T-helper 1 cell treated with Interleukin-12 subunit alpha and Interleukin-12 subunit beta and Interleukin-4 antibody, amounts not matched to agents 30 μg/mL and 1 μg/mL, for 36 hours (primary cell): Measurements from ENCODE around the gene RANBP1.

Experiments
- H3K27ac Mint-ChIP-seq: one replicate; pipeline ENCODE4 v1.8.0; 2021; ENCODE audit warnings: mild to moderate bottlenecking, mixed read lengths
- H3K27me3 Mint-ChIP-seq: one replicate; pipeline ENCODE4 v1.8.0; 2021; ENCODE audit warnings: low read depth, mixed read lengths
- H3K36me3 Mint-ChIP-seq: one replicate; pipeline ENCODE4 v1.8.0; 2021; ENCODE audit warnings: low read depth, mixed read lengths
- H3K4me1 Mint-ChIP-seq: one replicate; pipeline ENCODE4 v1.8.0; 2021; ENCODE audit warnings: low read depth, mixed read lengths
- H3K4me3 Mint-ChIP-seq: one replicate; pipeline ENCODE4 v1.8.0; 2021; ENCODE audit warnings: mild to moderate bottlenecking, moderate library complexity, mixed read lengths
- H3K9me3 Mint-ChIP-seq: one replicate; pipeline ENCODE4 v1.8.0; 2021; ENCODE audit warnings: mixed read lengths

Gene RANBP1

DNA sequence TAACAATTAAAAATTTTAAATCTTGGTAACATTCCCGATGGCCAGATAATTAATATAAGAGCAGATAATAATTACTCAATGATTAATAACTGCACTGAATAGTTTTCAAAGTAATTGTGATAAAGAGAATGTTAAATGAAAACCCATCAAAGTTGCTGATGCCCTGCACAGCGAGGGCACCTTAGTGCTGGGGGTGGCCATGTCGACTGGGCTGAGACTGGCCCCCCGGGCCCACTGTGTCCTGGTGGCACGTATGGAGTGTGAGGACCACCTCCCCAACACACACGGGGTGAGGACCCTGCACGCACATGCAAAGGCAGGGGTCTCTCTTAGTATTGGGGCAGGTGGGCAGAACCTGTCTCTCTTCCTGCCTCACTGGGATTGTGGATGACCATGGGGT is 50.0 kb downstream of the RANBP1 start:
- Mint-ChIP-seq H3K36me3 (peaks cover 2% of the 10 kb centered on the region), H3K9me3 (peaks cover 4% of the 10 kb centered on the region), H3K4me3 (no peak overlapping the region), H3K27me3 (no peaks in the 10 kb centered on the region), H3K27ac (no peak overlapping the region), H3K4me1 (no peaks in the 10 kb centered on the region)

GRCh38 chr22:20166703-20167102 is 50.8 kb downstream of the RANBP1 start:
- Mint-ChIP-seq H3K4me3 (no peak overlapping the region), H3K4me1 (no peaks in the 10 kb centered on the region), H3K9me3 (peaks cover 4% of the 10 kb centered on the region), H3K36me3 (peaks cover 2% of the 10 kb centered on the region), H3K27ac (no peak overlapping the region), H3K27me3 (no peaks in the 10 kb centered on the region)

- Mint-ChIP-seq H3K27me3 (no peaks in the 10 kb centered on the region), H3K9me3 (peaks cover 4% of the 10 kb centered on the region), H3K4me1 (no peaks in the 10 kb centered on the region), H3K4me3 (no peak overlapping the region), H3K36me3 (peaks cover 2% of the 10 kb centered on the region), H3K27ac (no peak overlapping the region)
Measured at GRCh38 chr22:20167643-20168322, 51.9 kb downstream of the RANBP1 start.

DNA sequence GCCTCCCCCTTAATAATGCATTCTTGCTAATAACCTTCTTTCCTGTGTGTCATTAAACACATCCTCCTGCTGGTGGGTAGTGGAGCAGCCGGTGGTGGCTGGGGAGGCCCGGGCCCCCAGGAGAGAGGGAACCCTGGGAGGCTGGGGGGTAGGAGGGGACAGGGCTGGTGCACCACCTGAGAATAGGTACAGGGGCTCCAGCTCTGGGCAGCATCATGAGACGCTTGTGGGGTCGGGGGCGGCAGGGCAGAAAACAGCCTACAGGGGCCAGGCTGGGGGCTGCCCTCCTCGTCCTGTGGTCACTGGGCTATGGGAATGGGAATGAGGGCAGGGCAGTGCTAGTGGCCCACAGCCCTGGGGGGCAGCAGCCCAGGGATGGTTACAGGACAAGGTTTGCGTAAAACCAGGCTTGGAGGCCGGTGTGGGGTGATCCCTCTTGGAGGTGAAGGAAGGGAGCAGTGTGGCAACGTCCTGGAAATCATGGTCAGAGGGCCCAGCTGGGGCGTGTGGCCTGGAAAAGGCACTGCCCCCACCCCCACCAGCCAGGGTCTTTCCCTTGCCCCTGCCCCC is 53.4 kb downstream of the RANBP1 start:
- no peak overlapping the region for H3K4me3 Mint-ChIP-seq
- no peaks in the 10 kb centered on the region for H3K4me1 Mint-ChIP-seq
- no peak overlapping the region for H3K27ac Mint-ChIP-seq
- H3K9me3 Mint-ChIP-seq: peaks cover 1% of the 10 kb centered on the region
- peaks cover under 1% of the 10 kb centered on the region for H3K36me3 Mint-ChIP-seq
- no peaks in the 10 kb centered on the region for H3K27me3 Mint-ChIP-seq

- Mint-ChIP-seq H3K27ac (no peak overlapping the region), H3K4me1 (no peaks in the 10 kb centered on the region), H3K4me3 (no peak overlapping the region), H3K9me3 (no peaks in the 10 kb centered on the region), H3K27me3 (no peaks in the 10 kb centered on the region), H3K36me3 (no peaks in the 10 kb centered on the region)
Measured at GRCh38 chr22:20170170-20170569, 54.3 kb downstream of the RANBP1 start.

- H3K27ac Mint-ChIP-seq: no peak overlapping the region
- H3K4me3 Mint-ChIP-seq: no peak overlapping the region
- no peaks in the 10 kb centered on the region for H3K36me3 Mint-ChIP-seq
- H3K27me3 Mint-ChIP-seq: no peaks in the 10 kb centered on the region
- H3K9me3 Mint-ChIP-seq: no peaks in the 10 kb centered on the region
- no peaks in the 10 kb centered on the region for H3K4me1 Mint-ChIP-seq
Measured at GRCh38 chr22:20171288-20172140, 55.6 kb downstream of the RANBP1 start.

DNA sequence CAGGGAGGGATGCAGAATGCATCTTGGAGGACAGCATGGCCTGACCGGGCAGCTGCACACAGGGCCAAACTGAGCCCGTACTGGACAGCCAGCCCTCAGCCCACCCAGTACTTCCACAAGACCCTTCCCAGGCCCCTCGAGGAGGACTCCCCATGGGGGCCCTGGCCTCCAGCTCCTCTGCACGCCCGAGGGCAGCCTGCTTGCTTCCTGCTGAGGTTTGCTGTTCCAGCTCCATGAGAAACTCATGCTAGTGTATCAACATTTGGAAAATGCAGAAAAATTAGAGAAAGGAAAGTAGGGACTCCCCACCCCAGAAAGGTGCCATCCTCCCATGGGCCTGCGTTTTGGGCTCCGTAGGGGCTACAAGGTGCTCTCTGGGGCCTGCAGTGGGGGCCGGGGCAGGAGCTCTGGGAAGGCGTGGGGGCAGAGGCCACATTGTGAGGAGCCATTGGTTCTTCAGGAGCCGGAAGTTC is 56.3 kb downstream of the RANBP1 start:
- H3K9me3 Mint-ChIP-seq: no peaks in the 10 kb centered on the region
- H3K27ac Mint-ChIP-seq: no peak overlapping the region
- no peak overlapping the region for H3K4me3 Mint-ChIP-seq
- H3K36me3 Mint-ChIP-seq: no peaks in the 10 kb centered on the region
- no peaks in the 10 kb centered on the region for H3K27me3 Mint-ChIP-seq
- no peaks in the 10 kb centered on the region for H3K4me1 Mint-ChIP-seq

DNA sequence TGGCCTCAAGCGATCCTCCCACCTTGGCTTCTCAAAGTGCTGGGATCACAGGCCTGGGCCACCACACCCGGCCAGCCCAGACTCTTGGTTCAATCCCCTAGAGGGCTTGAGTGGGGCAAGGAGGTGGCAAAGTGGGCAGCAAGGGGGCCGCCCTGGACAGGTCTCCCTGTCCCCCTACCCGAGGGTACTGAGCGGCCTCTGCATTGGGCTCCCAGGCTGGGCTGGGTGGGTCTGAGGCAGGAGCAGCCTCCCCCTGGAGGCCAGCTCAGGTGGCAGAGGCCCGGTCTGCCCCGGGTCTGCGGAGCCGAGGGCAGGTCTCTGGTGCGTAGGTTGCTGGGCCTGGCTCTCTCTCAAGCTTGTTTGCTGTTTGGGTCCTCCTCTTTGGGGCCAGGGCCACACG is 57.3 kb downstream of the RANBP1 start:
- no peaks in the 10 kb centered on the region for H3K36me3 Mint-ChIP-seq
- no peaks in the 10 kb centered on the region for H3K9me3 Mint-ChIP-seq
- H3K27me3 Mint-ChIP-seq: no peaks in the 10 kb centered on the region
- no peak overlapping the region for H3K4me3 Mint-ChIP-seq
- H3K27ac Mint-ChIP-seq: no peak overlapping the region
- H3K4me1 Mint-ChIP-seq: no peaks in the 10 kb centered on the region

DNA sequence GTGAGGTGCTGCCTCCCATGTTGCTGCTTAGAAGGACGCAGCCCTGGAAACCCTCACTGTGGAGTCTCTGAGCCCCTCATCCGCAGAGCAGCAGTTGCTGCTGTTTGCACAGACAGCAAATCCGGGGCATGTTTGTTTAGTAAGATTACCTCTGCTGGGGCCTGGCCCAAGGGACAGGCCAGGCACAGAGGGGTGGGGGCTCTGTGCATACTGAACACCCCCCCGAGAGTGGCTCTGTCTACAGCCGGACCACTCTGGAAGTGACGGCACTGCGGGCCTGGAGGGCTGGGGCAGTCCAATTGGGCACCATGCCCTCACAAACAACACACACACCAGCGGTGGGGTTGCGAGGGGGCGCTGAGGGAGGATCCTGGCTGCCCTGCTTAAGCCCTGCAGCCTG is 57.9 kb downstream of the RANBP1 start:
- Mint-ChIP-seq H3K27ac (no peak overlapping the region), H3K9me3 (no peaks in the 10 kb centered on the region), H3K4me1 (no peaks in the 10 kb centered on the region), H3K36me3 (no peaks in the 10 kb centered on the region), H3K4me3 (no peak overlapping the region), H3K27me3 (no peaks in the 10 kb centered on the region)

- H3K27me3 Mint-ChIP-seq: no peaks in the 10 kb centered on the region
- H3K4me1 Mint-ChIP-seq: no peaks in the 10 kb centered on the region
- no peaks in the 10 kb centered on the region for H3K36me3 Mint-ChIP-seq
- no peak overlapping the region for H3K27ac Mint-ChIP-seq
- no peaks in the 10 kb centered on the region for H3K9me3 Mint-ChIP-seq
- H3K4me3 Mint-ChIP-seq: no peak overlapping the region
Measured at GRCh38 chr22:20174785-20175596, 59.1 kb downstream of the RANBP1 start.

GRCh38 chr22:20175597-20175900 is 59.6 kb downstream of the RANBP1 start:
- no peak overlapping the region for H3K4me3 Mint-ChIP-seq
- no peak overlapping the region for H3K27ac Mint-ChIP-seq
- no peaks in the 10 kb centered on the region for H3K27me3 Mint-ChIP-seq
- no peaks in the 10 kb centered on the region for H3K9me3 Mint-ChIP-seq
- H3K36me3 Mint-ChIP-seq: no peaks in the 10 kb centered on the region
- no peaks in the 10 kb centered on the region for H3K4me1 Mint-ChIP-seq

DNA sequence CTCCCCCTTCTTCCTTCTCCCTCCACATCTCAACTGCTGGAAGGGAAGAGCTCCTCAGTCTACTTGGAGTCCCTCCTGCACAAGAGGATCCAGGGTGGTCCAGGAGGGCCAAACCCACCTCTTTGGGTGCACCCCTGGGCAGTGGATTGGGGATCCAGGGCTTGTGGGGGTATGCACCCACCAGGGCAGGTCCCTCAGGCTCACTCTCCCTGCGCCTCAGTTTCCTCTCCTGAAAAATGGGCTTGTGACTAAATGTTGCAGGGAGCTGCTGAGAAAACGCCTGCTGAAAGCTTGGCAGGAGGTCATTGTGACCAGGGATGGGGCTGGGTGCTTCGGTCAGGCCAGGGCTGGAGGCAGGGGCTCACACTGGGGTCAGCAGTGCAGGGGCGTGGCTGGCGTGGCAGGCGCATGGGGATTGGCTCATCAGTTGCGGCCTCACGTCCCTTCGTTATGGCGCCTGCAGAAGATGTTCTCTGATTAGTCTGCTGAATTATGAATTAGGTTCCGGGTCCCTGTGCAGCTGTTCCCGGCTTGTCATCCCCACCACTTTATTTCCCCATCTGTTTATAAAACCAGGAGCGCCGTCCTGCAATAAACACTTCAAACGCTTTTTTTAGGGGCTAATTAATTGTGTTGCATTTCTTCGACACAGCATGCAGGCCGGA is 60.6 kb downstream of the RANBP1 start:
- H3K36me3 Mint-ChIP-seq: no peaks in the 10 kb centered on the region
- no peaks in the 10 kb centered on the region for H3K4me1 Mint-ChIP-seq
- no peak overlapping the region for H3K27ac Mint-ChIP-seq
- no peaks in the 10 kb centered on the region for H3K9me3 Mint-ChIP-seq
- H3K27me3 Mint-ChIP-seq: no peaks in the 10 kb centered on the region
- H3K4me3 Mint-ChIP-seq: no peak overlapping the region
